ENCODE data around the gene FSTL5. TPM values are rescaled to one million over a fixed set of nuclear protein-coding genes. Genes with fewer than 3 reads are reported as not detected.

FSTL5 gene
- total RNA-seq, 1 experiment from 2014 or later = 0.55 TPM

DNA sequence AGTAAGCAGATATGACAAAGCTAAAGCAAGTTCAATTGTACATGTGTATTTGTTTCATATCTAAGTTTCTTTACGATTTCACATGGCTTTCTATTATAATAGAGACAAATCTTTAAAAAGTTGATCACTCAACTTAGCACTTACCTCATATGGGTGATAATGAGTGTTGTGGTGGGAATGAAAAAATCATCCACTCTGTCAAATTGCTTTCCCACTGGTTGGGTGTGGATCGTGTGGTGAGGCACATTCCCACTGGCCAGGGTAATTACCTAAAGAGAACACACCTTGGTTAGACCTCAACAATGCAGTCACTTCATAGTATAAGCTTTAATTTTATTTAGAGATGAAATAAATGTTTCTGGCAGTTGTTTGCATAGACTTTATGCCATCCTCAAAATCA is 708.9 kb downstream of the FSTL5 start (continued):
- TF ChIP-seq CREM (CRISPR knock-in tag; IDR thresholded peaks at IDR 0.05) (no peak), AR (CRISPR knock-in tag; IDR thresholded peaks at IDR 0.05) (no peak), CREB1 (CRISPR knock-in tag; IDR thresholded peaks at IDR 0.05) (no peak)

GRCh38 chr4:161448550-161449180 is 715.1 kb downstream of the FSTL5 start:
- H3K4me3 Mint-ChIP-seq = no peak overlapping the region
- peak; percentile 65; the same call in 1 of the 2 replicates for ATAC-seq
- no peak for DNase-seq (ENCODE audit: low spot score)
- no peaks in the 10 kb centered on the region for H3K36me3 Mint-ChIP-seq
- no peak overlapping the region; the same call in 1 of the 2 replicates for H3K27ac Mint-ChIP-seq
- ChIA-PET CTCF (no interaction called here), POLR2A (no interaction called here)
- H3K27me3 Mint-ChIP-seq (ENCODE audit: low read depth) = no peaks in the 10 kb centered on the region
- peaks cover 19% of the 10 kb centered on the region for H3K4me1 Mint-ChIP-seq
- TF ChIP-seq TEAD1 (CRISPR knock-in tag; IDR thresholded peaks at IDR 0.05) = no peak
- TF ChIP-seq SMAD3 (CRISPR knock-in tag; IDR thresholded peaks at IDR 0.05; ENCODE audit: borderline replicate concordance) = no peak
- TF ChIP-seq E2F5 (CRISPR knock-in tag; IDR thresholded peaks at IDR 0.05) = no peak
- TF ChIP-seq ETV6 (CRISPR knock-in tag; IDR thresholded peaks at IDR 0.05) = no peak
- no peak for TF ChIP-seq ARID4B (CRISPR knock-in tag; IDR thresholded peaks at IDR 0.05; ENCODE audit: borderline replicate concordance)
- TF ChIP-seq ZNF671 (CRISPR knock-in tag; IDR thresholded peaks at IDR 0.05) = no peak
- no peaks in the 10 kb centered on the region for H3K9me3 Mint-ChIP-seq

GRCh38 chr4:161444626-161445025 is 719.2 kb downstream of the FSTL5 start:
- DNase-seq (ENCODE audit: low spot score) (no peak), ATAC-seq (no peak)
- no peak overlapping the region for H3K27ac Mint-ChIP-seq
- no peak overlapping the region for H3K4me3 Mint-ChIP-seq
- POLR2A ChIA-PET = no interaction called here
- H3K9me3 Mint-ChIP-seq = no peaks in the 10 kb centered on the region
- no peaks in the 10 kb centered on the region for H3K27me3 Mint-ChIP-seq (ENCODE audit: low read depth)
- peaks cover 19% of the 10 kb centered on the region for H3K4me1 Mint-ChIP-seq
- CTCF ChIA-PET = no interaction called here
- no peaks in the 10 kb centered on the region for H3K36me3 Mint-ChIP-seq
- TF ChIP-seq MYBL2 (CRISPR knock-in tag; IDR thresholded peaks at IDR 0.05) (no peak), GABPB1 (CRISPR knock-in tag; IDR thresholded peaks at IDR 0.05) (no peak), ESRRA (CRISPR knock-in tag; IDR thresholded peaks at IDR 0.05; ENCODE audit: borderline replicate concordance) (no peak)
- TF ChIP-seq, protein P1, sequence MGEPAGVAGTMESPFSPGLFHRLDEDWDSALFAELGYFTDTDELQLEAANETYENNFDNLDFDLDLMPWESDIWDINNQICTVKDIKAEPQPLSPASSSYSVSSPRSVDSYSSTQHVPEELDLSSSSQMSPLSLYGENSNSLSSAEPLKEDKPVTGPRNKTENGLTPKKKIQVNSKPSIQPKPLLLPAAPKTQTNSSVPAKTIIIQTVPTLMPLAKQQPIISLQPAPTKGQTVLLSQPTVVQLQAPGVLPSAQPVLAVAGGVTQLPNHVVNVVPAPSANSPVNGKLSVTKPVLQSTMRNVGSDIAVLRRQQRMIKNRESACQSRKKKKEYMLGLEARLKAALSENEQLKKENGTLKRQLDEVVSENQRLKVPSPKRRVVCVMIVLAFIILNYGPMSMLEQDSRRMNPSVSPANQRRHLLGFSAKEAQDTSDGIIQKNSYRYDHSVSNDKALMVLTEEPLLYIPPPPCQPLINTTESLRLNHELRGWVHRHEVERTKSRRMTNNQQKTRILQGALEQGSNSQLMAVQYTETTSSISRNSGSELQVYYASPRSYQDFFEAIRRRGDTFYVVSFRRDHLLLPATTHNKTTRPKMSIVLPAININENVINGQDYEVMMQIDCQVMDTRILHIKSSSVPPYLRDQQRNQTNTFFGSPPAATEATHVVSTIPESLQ (CRISPR knock-in tag; IDR thresholded peaks at IDR 0.05) = no peak
- TF ChIP-seq, protein P2, sequence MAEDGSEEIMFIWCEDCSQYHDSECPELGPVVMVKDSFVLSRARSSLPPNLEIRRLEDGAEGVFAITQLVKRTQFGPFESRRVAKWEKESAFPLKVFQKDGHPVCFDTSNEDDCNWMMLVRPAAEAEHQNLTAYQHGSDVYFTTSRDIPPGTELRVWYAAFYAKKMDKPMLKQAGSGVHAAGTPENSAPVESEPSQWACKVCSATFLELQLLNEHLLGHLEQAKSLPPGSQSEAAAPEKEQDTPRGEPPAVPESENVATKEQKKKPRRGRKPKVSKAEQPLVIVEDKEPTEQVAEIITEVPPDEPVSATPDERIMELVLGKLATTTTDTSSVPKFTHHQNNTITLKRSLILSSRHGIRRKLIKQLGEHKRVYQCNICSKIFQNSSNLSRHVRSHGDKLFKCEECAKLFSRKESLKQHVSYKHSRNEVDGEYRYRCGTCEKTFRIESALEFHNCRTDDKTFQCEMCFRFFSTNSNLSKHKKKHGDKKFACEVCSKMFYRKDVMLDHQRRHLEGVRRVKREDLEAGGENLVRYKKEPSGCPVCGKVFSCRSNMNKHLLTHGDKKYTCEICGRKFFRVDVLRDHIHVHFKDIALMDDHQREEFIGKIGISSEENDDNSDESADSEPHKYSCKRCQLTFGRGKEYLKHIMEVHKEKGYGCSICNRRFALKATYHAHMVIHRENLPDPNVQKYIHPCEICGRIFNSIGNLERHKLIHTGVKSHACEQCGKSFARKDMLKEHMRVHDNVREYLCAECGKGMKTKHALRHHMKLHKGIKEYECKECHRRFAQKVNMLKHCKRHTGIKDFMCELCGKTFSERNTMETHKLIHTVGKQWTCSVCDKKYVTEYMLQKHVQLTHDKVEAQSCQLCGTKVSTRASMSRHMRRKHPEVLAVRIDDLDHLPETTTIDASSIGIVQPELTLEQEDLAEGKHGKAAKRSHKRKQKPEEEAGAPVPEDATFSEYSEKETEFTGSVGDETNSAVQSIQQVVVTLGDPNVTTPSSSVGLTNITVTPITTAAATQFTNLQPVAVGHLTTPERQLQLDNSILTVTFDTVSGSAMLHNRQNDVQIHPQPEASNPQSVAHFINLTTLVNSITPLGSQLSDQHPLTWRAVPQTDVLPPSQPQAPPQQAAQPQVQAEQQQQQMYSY (CRISPR knock-in tag; IDR thresholded peaks at IDR 0.05) = no peak
